GM19468 (cell line): ENCODE data around the gene CFAP119.

Experiments used
- ATAC-seq: cut with Tn5 transposase; IDR thresholded peaks from one replicate; pipeline ENCODE4 v1.9.1; 2021; ENCODE audit warnings: mild to moderate bottlenecking, moderate library complexity, moderate number of reproducible peaks; ENCODE audit not compliant: unreplicated experiment; ENCODE audit errors: extremely low read depth

Gene CFAP119

DNA sequence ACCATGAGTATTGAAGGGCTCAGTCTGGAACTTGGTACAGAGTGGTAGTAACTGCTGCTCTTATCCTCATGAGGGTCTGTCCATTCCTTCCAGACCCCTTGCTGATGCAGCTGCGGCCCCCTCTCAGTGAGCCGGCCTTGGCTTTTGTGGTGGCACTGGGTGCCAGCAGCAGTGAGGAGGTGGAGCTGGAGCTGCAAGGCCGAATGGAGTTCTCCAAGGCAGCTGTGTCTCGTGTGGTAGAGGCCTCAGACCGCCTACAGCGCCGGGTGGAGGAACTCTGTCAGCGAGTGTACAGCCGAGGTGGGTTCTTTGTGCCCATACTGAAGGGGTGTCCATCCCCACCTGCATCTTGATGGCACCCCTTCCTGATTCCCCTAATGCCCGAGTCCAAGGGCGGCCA lies 2.2 kb upstream of the CFAP119 start:
- no peak for ATAC-seq

GRCh38 chr16:30762991-30763725 lies 1.3 kb upstream of the CFAP119 start:
- no peak for ATAC-seq

- ATAC-seq = peak; percentile 15
These were observed 385 bp downstream of the CFAP119 start for GRCh38 chr16:30761427-30761927.

- ATAC-seq = no peak
These were observed 1.1 kb downstream of the CFAP119 start for GRCh38 chr16:30760577-30761426.

GRCh38 chr16:30760001-30760559 lies 1.8 kb downstream of the CFAP119 start:
- ATAC-seq = no peak

- ATAC-seq = no peak
These were observed 2.8 kb downstream of the CFAP119 start for GRCh38 chr16:30758988-30759491.

GRCh38 chr16:30757316-30757715 lies 4.5 kb downstream of the CFAP119 start:
- ATAC-seq = no peak

DNA sequence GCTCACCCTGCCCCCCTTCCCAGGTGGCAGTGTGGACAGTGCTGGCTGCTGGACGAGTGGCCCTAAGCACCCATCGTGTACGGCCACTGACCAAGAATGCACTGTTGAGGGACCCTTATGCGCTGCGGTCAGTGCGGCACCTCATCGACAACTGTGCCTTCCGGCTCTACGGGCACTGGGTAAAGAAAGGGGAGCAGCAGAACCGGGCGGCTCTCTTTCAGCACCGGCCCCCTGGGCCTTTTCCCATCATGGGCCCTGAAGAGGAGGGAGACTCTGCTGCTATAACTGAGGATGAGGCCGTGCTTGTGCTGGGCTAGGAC lies 5.1 kb downstream of the CFAP119 start:
- ATAC-seq = no peak

DNA sequence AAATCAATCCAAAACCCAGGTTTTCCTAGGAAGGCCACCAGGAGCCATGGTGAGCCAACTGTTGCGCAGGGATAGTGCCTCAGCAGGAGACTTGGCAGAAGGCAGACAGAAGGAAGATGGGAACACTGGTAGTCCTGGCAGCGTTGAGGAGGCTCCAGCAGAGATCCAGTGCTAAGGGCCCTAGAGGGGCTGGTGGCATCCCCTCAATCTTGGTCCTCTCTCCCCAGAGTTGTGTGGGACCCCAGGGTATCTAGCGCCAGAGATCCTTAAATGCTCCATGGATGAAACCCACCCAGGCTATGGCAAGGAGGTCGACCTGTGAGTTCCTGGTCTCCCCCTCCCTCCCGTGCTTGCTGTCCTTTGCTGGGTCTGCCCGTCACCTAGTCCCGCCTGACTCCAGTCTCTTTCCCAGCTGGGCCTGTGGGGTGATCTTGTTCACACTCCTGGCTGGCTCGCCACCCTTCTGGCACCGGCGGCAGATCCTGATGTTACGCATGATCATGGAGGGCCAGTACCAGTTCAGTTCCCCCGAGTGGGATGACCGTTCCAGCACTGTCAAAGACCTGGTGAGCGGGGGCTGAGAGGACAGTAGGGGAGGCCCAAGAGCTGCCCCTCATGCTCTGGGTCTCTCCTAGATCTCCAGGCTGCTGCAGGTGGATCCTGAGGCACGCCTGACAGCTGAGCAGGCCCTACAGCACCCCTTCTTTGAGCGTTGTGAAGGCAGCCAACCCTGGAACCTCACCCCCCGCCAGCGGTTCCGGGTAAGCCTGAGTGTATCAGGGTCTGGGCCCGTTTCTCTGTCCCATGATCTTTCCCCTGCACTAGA lies 5.7 kb downstream of the CFAP119 start:
- no peak for ATAC-seq

GRCh38 chr16:30753596-30753995 lies 8.3 kb downstream of the CFAP119 start:
- no peak for ATAC-seq

- ATAC-seq = no peak
These were observed 10.9 kb downstream of the CFAP119 start for GRCh38 chr16:30750876-30751465.

DNA sequence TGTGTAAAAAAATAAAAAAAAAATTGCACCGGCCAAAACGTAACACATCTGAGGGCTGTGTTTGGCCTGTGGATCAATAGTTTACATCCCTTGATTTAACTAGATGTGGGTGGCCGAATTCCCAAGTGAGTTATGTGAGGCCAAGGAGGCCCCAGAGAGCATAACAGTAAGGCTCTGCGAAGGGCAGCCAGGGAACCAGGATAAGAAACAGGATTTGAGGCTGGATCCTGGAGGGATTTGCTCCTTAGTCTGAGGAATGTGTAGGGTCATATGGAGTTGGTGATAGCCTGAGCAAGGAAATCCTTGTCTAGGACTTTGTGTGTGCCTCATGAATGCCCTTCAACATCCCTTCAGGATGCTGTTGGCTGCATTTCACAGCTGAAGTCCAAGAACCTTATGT lies 11.7 kb downstream of the CFAP119 start:
- ATAC-seq = no peak

- ATAC-seq = no peak
These were observed 13.0 kb downstream of the CFAP119 start for GRCh38 chr16:30748634-30749445.

DNA sequence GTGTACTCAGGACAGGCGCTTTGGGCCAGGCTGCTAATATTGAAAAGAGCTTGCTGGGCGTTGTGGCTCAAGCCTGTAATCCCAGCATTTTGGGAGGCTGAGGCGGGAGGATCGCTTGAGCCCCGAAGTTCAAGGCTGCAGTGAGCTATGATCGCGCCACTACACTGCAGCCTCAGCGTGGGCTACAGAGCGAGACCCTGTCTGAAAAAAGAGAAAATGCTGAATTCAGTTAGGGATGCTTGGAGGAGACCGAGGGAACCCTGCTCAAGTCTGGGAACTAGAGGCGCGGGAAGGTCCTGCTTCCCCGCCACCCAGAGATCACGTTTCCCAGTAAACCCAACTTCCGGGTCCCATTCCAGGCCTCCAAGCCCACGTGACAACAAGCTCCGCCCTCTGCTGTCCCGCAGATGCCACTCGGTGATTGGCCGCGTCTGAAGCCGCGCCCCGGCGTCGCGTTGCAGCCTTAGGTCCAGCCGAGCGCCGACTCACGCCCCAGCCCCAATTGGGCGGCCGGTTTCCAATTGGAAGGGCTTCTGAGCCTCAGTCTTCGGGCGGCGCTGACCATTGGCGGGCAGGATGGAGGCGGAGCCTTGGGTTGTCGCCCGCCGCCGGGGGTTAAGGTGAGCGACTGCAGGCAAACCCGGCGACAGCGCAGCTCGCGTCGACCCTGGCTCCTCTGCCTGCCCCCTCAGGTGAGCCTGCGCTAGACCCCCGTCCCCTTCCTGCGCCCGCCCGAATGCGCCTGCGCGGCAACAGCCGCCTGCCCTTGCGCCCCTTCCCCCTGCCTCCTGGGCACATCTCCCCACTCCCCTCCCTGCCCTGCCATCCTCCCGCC lies 13.8 kb downstream of the CFAP119 start, which contains the start of gene PHKG2:
Gene PHKG2 (plus strand): TSS at position 627 of the 835 bp plus-strand sequence. CDS start 396 bp downstream, outside the sequence.
- peak; percentile 94 for ATAC-seq

GRCh38 chr16:30747331-30747730 lies 14.5 kb downstream of the CFAP119 start:
- ATAC-seq = no peak

DNA sequence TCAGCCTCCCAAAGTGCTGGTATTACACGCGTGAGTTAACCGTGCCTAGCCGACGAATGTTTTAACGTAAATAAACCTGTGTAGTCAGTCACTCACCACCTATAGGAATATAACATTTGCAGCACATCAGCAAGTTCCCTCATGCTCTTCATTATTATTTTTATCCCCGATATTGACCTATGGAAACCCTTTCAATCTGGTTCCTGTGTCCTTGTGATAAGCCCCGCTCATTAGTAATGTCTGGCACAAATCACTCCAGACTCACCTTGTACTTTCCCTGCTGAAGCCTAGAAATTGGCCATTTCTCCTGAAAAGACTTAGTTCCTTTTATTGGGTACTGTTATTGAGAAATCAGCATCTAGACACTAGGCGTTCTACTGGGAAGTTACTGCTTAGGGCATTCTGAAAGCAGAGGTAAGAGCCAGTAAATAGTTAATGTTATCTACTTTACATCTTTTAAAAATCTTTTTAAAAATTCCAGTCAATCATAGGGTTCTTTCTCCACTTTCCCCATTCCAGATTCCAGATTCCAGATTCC lies 15.2 kb downstream of the CFAP119 start:
- no peak for ATAC-seq

GRCh38 chr16:30745082-30745481 lies 16.8 kb downstream of the CFAP119 start:
- ATAC-seq = no peak

- no peak for ATAC-seq
These were observed 17.7 kb downstream of the CFAP119 start for GRCh38 chr16:30744183-30744582.
